Breast epithelium (tissue), 3 donors: Measurements from ENCODE around the gene INSL3.

ENCODE experiments used
- CTCF ChIP-seq, 3 donors: fragments of 450-650 bp; IDR thresholded peaks; one replicate each; pipeline ENCODE4 v1.5.1; 2016 to 2017; ENCODE audit warnings: antibody characterized with exemption in 3 of 3, mild to moderate bottlenecking in 3 of 3, moderate library complexity in 3 of 3
- POLR2A ChIP-seq: fragments of 450-650 bp; IDR thresholded peaks from one replicate; pipeline ENCODE4 v1.6.1; 2016; ENCODE audit warnings: antibody characterized with exemption, mild to moderate bottlenecking, moderate library complexity
- POLR2AphosphoS5 ChIP-seq, 3 donors: sonication (generic); formaldehyde crosslinking; IDR thresholded peaks; one replicate each; pipeline ENCODE4 v1.6.1; 2017; ENCODE audit warnings: antibody characterized with exemption in 3 of 3

- TF ChIP-seq CTCF (IDR thresholded peaks at IDR 0.05) (no peak), POLR2A (no peak), POLR2AphosphoS5 (IDR thresholded peaks at IDR 0.05) (no peak)
Measured at GRCh38 chr19:17848595-17849292, 27.4 kb upstream of the INSL3 start.
